ENCODE measurements around the gene MDGA2. TPM values are rescaled to one million over a fixed set of nuclear protein-coding genes. Genes with fewer than 3 reads are reported as not detected.

MDGA2 gene
- total and polyA plus RNA-seq, 11 donors, result 0.12 to 0.26 TPM; not detected in 9

- TF ChIP-seq POLR2A (IDR thresholded peaks at IDR 0.05), result no peak
- TF ChIP-seq CTCF (IDR thresholded peaks at IDR 0.05), result no peak
- ATAC-seq, result no peak
- DNase-seq, result no peak
- Histone ChIP-seq H3K36me3 (no peaks in the 10 kb centered on the region), H3K27ac (no peak overlapping the region), H3K27me3 (no peaks in the 10 kb centered on the region), H3K9me3 (no peaks in the 10 kb centered on the region), H3K4me3 (no peak overlapping the region), H3K4me1 (no peaks in the 10 kb centered on the region)
- intact Hi-C loops (cut with DNase I), result no loop called here
- WGBS, 4 donors, result 83 to 89% (median 88%) methylated on average over 3 of the region's 3 CpGs
Observed at GRCh38 chr14:47657143-47657542, 18.3 kb downstream of the MDGA2 start.

GRCh38 chr14:47651337-47651736 lies 24.1 kb downstream of the MDGA2 start:
- H3K27me3 ChIP-seq, result no peaks in the 10 kb centered on the region
- no peak overlapping the region for H3K27ac ChIP-seq
- H3K36me3 ChIP-seq, result no peaks in the 10 kb centered on the region
- TF ChIP-seq POLR2A (IDR thresholded peaks at IDR 0.05) (no peak), CTCF (IDR thresholded peaks at IDR 0.05) (no peak)
- ATAC-seq (no peak), DNase-seq (no peak)
- 75 to 85% (median 81%) methylated on average over 5 of the region's 5 CpGs for WGBS, 4 donors
- no peaks in the 10 kb centered on the region for H3K4me1 ChIP-seq
- intact Hi-C loops (cut with DNase I), result no loop called here
- no peaks in the 10 kb centered on the region for H3K9me3 ChIP-seq
- no peak overlapping the region for H3K4me3 ChIP-seq

GRCh38 chr14:47637753-47638152 lies 37.7 kb downstream of the MDGA2 start:
- 83 to 94% (median 85%) methylated on average over 3 of the region's 3 CpGs for WGBS, 4 donors
- no peak for ATAC-seq

More at GRCh38 chr14:47637753-47638152, 37.7 kb downstream of the MDGA2 start:
- no peak for DNase-seq
- TF ChIP-seq CTCF (IDR thresholded peaks at IDR 0.05), result no peak
- TF ChIP-seq POLR2A (IDR thresholded peaks at IDR 0.05), result no peak
- H3K36me3 ChIP-seq, result no peaks in the 10 kb centered on the region
- no peaks in the 10 kb centered on the region for H3K4me1 ChIP-seq
- H3K9me3 ChIP-seq, result no peaks in the 10 kb centered on the region
- H3K4me3 ChIP-seq, result no peak overlapping the region
- H3K27ac ChIP-seq, result no peak overlapping the region
- H3K27me3 ChIP-seq, result no peaks in the 10 kb centered on the region
- intact Hi-C loops (cut with DNase I), result no loop called here

All from heart left ventricle (tissue), 16 donors.